Hindlimb muscle (tissue), 1 donor: ENCODE measurements around the gene GABRR1. TPM values are rescaled to one million over a fixed set of nuclear protein-coding genes. Genes with fewer than 3 reads are reported as not detected.
"Not testable (repeated sequence)": the region's sequence is repeated elsewhere in the genome, so short reads cannot be mapped to it uniquely, and the experiment has no call there.

Experiments
- DNase-seq: peaks from one replicate; pipeline ENCODE4 v3.0.0-alpha.2; 2013
- polyA plus RNA-seq: library from polyadenylated mRNA; unstranded; fragments of 120-200 nt; gene quantifications from one replicate; pipeline ENCODE4 v1.2.1, GENCODE V29; 2013; ENCODE audit not compliant: insufficient read length

Gene GABRR1
- polyA plus RNA-seq, 1 donor: 1.1 TPM

DNA sequence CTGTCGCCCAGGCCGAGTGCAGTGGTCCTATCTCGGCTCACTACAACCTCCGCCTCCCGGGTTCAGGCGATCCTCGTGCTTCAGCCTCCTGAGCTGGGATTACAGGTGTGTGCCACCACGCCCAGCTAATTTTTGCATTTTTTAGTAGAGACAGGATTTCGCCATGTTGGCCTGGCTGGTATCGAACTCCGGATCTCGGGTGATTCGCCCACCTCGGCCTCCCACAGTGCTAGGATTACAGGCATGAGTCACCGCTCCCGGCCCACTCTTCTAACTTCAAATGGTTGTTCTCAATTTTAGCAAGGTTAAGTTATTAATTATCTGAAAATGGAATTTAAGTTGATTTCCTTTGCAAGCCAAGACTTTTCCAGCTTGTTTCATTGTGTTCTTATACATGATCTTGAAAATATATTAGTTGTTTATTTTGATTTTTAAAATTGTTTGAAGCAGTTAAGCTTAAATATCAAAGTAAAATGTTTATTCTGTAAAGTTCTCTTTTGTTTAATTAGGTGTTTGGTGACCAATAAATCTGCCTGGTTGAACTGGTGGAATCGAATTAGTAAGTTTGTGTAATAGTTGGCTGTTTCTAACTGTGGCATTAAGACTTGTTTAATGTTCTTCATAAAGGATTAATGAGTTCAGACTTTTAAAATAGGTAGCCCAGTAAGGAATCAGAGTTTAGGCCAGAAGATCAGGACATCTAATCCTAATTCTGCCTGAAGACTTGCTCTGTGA is 69.0 kb downstream of the GABRR1 start:
- no peak for DNase-seq

DNA sequence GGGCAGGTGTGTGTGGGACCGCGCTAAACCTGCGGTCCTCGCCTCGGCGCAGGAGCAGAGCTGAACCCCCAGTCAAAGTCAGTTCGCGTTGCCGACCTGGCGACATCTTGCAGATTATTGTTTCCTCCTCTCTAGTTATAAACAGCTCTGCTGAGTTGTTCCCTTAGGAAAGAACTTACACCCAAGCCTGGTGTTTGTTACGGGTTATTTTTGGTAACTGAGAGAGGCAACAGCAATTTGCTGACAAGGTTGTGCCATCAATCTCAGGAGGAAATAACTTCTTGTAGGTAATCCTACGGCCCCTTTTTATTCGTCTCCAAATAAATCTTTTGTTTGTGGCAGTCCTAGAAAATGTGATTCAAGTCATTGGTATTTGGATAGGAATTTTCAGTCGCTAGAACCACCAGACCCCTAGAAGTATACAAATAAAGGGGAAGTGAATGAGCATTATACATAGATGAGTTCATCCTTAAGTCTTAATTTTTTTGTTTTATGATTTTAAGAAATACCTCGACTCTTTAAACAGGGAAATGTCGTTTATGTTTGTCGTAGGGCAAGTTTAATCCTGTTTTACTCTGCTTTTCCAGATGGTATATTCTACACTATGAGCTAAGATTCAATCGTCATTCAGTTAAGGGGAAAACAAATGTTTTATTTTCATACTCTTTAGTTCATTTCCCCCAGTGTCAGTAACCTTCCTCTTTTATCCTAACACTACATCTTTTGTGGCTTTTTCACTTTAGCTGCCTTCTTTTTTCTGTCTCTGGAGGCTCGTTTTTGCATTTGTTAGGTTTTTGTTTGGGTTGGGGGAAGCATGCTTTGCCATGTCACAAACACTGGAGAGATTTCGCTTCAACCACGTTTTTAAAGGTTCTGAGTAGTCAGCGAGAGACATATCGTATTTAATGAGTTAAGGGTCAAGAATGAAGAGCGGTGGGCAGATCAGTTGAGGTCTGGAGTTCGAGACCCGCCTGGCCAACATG is 70.1 kb downstream of the GABRR1 start:
- peak; percentile 45 for DNase-seq

DNA sequence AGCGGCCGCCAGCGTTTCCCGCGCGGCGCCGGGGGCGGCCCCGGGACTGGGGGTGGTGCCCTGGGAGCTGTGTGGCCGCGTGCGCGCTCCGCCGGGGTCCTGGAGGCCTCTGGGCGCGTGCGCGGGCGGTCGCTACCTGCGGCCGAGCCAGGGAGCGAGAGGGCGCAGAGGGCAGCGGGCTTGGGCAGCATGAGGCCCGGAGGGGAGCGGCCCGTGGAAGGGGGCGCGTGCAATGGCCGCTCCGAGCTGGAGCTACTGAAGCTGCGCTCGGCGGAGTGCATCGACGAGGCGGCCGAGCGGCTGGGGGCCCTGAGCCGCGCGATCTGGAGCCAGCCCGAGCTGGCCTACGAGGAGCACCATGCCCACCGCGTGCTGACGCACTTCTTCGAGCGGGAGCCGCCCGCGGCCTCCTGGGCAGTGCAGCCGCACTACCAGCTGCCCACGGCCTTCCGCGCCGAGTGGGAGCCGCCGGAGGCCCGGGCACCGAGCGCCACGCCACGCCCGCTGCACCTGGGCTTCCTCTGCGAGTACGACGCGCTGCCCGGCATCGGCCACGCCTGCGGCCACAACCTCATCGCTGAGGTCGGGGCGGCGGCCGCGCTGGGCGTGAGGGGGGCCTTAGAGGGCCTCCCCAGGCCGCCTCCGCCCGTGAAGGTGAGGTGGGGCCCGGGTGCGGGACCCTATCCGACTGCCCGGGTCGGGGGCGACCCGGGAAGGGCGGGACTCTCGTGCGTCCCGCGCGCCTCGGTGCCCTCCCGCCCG is 71.0 kb downstream of the GABRR1 start, which contains the start of gene PM20D2:
Gene PM20D2, plus strand, starts transcription at position 100 of the 762 bp plus-strand sequence. Its CDS starts 90 bp downstream, at position 190.
- peak; percentile 76 for DNase-seq

DNA sequence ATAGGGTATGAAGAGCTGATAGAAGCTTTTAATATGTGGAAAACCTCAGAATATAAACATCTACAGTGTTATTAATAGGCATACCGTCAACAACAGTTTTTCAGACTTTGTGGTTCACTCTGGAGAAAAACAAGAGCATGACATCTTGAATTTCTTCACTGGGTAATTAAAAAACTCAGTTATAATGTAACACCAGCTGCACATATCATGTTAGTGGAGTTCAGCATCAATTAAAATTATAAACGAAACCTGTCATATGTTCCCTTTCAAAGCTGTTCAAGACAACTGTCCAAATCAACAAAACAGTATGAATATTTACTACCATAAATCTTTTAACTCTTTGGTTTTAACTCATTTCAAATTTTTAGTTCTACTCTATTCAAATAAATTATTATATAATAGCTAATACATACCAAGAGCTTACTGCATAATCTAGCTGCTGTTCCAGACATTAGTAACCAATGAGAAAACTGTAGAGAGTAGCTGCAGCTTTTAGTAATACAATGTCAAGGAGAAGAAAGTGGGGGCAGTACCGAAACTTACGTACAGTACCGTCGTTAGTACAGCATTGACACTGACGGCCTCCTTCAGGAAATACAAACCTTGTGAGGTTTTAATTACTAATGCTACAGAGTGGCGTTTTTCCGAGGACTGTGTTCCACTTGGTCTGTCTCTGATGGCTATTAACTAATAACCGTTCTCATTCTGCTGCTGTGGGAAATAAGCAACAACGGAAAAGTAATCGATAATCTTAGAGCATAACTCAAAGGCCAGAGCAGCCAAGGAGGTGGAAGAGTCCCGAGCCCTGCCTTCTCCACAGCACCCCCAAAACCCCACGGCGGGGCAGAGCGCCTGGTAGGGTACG is 71.8 kb downstream of the GABRR1 start:
- DNase-seq: peak; percentile 65

GRCh38 chr6:89144354-89144906 is 72.7 kb downstream of the GABRR1 start:
- no peak for DNase-seq

- DNase-seq: no peak
These were observed 76.6 kb downstream of the GABRR1 start for GRCh38 chr6:89140347-89141156.

GRCh38 chr6:89139509-89140346 is 77.4 kb downstream of the GABRR1 start:
- no peak for DNase-seq

DNA sequence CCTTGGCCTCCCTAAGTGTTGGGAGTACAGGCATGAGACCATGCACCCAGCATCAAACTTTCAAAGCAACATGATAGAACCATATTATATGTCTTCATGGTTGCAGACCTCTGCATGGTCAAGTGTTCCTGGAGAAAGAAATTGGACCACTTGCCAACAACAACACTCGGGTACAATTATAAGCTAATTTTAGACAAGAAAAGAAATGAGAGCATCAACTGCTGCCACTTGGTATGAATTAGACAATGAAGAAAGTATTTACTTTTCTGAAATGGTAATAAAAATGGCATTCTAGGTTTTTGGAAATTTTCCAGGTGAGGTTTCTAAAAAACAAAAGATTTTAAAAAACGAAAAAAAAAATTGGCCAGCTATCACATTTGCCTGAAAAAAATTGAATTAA is 79.0 kb downstream of the GABRR1 start:
- no peak for DNase-seq

- no peak for DNase-seq
These were observed 82.4 kb downstream of the GABRR1 start for GRCh38 chr6:89134723-89135122.

- DNase-seq: no peak
These were observed 83.2 kb downstream of the GABRR1 start for GRCh38 chr6:89133981-89134380.

GRCh38 chr6:89132057-89132456 is 85.1 kb downstream of the GABRR1 start:
- DNase-seq: no peak

DNA sequence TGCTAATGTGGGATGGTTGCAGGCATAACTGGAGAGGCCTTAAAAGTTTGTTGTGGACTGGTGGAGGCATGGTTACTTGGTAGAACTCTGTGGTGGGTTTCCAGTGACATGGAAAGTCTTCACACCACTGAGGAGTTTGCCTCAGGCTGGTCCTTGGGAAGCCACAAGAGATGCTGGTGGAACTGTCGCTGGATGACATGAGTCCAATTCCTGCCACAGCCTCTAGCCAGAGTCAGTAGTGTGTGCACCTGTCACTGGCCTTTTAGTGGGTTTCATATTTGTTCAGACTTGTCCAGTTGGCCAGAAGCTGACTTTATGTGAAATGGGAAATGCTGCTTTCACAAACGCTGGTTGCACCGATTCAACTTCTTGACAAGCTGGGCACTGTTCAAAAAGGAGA is 85.6 kb downstream of the GABRR1 start:
- no peak for DNase-seq

- DNase-seq: not testable (repeated sequence)
These were observed 88.9 kb downstream of the GABRR1 start for GRCh38 chr6:89128256-89128671.

Other genes starting within 250 kb of the GABRR1 start
- gene PNRC1, start 136.6 kb downstream of the GABRR1 start, polyA plus RNA-seq: 102 TPM
- 3.1 TPM for gene SRSF12, start 99.3 kb downstream of the GABRR1 start, polyA plus RNA-seq
- 45.4 TPM for gene PM20D2, start 71.3 kb downstream of the GABRR1 start, polyA plus RNA-seq
- gene GABRR2, start 97.9 kb upstream of the GABRR1 start, polyA plus RNA-seq: 2.0 TPM
- 34.8 TPM for gene UBE2J1, start 135.4 kb upstream of the GABRR1 start, polyA plus RNA-seq
- 113 TPM for gene RRAGD, start 194.9 kb upstream of the GABRR1 start, polyA plus RNA-seq
- gene ANKRD6, start 215.8 kb upstream of the GABRR1 start, polyA plus RNA-seq: 7.9 TPM